Epithelial cell of esophagus (primary cell): ENCODE measurements around the gene JADE2.
"Not testable (repeated sequence)": the region's sequence is repeated elsewhere in the genome, so short reads cannot be mapped to it uniquely, and the experiment has no call there.

ENCODE experiments used
- DNase-seq: peaks from one replicate; pipeline ENCODE4 v3.0.0; 2010; ENCODE audit warnings: low read depth
- H3K4me3 ChIP-seq: 2 replicates; pipeline ENCODE4 v1.5.1; 2011; ENCODE audit warnings: mild to moderate bottlenecking, low read length, control low read depth
- TF ChIP-seq, protein P1 (sequence below): IDR thresholded peaks from 2 replicates; pipeline ENCODE4 v1.5.1; 2011; ENCODE audit warnings: low read depth, mild to moderate bottlenecking, low read length, control low read depth, inconsistent platforms; ENCODE audit not compliant: insufficient read depth; ENCODE audit errors: missing control alignments

JADE2 gene

GRCh38 chr5:134592141-134592746, 66.8 kb downstream of the JADE2 start:
- no peak overlapping the region for H3K4me3 ChIP-seq
- TF ChIP-seq, protein P1, sequence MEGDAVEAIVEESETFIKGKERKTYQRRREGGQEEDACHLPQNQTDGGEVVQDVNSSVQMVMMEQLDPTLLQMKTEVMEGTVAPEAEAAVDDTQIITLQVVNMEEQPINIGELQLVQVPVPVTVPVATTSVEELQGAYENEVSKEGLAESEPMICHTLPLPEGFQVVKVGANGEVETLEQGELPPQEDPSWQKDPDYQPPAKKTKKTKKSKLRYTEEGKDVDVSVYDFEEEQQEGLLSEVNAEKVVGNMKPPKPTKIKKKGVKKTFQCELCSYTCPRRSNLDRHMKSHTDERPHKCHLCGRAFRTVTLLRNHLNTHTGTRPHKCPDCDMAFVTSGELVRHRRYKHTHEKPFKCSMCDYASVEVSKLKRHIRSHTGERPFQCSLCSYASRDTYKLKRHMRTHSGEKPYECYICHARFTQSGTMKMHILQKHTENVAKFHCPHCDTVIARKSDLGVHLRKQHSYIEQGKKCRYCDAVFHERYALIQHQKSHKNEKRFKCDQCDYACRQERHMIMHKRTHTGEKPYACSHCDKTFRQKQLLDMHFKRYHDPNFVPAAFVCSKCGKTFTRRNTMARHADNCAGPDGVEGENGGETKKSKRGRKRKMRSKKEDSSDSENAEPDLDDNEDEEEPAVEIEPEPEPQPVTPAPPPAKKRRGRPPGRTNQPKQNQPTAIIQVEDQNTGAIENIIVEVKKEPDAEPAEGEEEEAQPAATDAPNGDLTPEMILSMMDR, result no peak
- DNase-seq, result peak; percentile 64

GRCh38 chr5:134594336-134594735, 68.9 kb downstream of the JADE2 start:
- no peak overlapping the region for H3K4me3 ChIP-seq
- TF ChIP-seq, protein P1, result no peak
- DNase-seq, result no peak

- no peak overlapping the region for H3K4me3 ChIP-seq
Observed at GRCh38 chr5:134594797-134595457, 69.5 kb downstream of the JADE2 start.

DNA sequence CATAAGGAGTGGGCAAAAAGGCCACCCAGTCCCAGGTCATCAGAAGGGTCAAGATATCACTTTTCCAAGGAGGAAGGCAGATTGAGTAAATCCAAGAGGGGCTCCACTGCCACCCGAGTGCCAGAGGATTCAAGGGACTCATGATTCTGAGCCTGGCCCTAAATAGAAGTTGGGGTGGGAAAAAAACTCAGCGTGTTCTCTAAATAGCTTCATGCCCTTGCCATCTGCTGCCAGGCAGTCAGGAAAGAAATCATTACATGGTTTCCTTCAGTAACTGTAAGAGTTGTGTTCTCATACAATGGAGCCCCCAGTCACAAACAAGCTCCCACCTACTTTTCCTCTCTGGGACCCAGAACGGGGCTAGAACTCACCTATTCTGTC, 70.0 kb downstream of the JADE2 start:
- TF ChIP-seq, protein P1, result no peak
- no peak for DNase-seq
- H3K4me3 ChIP-seq, result no peak overlapping the region

More at GRCh38 chr5:134594797-134595457, 69.5 kb downstream of the JADE2 start:
- DNase-seq, result no peak
- TF ChIP-seq, protein P1, result no peak

GRCh38 chr5:134599820-134600219, 74.3 kb downstream of the JADE2 start:
- not testable (repeated sequence) for H3K4me3 ChIP-seq, DNase-seq

DNA sequence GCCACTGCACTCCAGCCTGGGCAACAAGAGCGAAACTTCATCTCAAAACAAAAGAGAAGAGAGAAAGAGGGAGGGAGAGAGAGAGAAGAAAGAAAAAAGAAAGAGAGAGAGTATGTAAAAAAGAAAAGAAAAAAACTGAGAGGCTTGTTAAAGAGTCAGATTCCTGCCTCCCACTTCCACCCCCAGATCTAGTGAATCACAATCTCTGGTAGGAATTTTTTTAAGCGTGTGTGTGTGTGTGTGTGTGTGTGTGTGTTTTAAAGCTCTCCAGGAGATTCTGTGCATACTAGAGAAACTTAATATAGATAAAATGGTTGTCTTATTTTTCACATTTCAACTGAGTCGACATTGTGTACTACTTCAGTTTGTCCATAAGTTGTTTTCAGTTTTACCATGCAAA, 75.1 kb downstream of the JADE2 start:
- DNase-seq, result peak; percentile 39
- H3K4me3 ChIP-seq, result no peak overlapping the region
- TF ChIP-seq, protein P1, result no peak

DNA sequence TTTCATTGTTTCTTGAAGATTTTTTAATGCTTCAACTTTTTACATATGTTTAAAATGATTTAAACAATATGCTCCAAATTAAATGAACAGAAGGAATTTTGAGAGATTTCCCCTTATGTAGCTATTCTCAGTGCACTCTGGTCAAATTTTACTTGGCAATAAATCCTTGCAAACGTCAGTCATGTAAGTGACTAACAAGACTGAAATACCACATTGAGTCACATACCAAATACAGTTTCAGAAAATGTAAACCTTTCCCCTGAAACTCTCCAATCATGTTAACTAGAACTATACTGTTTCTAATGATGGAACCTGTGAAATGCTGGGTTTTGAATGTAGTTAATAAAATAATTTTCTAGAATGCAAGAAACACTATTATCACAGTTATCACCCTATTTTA, 77.6 kb downstream of the JADE2 start:
- TF ChIP-seq, protein P1, result no peak
- peak; percentile 56 for DNase-seq
- no peak overlapping the region for H3K4me3 ChIP-seq
